Measurements from ENCODE around the gene CECR2.

- TF ChIP-seq RFX5 (IDR thresholded peaks at IDR 0.05; ENCODE audit: low read length) = no peak
- no peak for TF ChIP-seq TAF1 (IDR thresholded peaks at IDR 0.05; ENCODE audit: borderline replicate concordance, low read depth, low read length)
- TF ChIP-seq, protein P1, sequence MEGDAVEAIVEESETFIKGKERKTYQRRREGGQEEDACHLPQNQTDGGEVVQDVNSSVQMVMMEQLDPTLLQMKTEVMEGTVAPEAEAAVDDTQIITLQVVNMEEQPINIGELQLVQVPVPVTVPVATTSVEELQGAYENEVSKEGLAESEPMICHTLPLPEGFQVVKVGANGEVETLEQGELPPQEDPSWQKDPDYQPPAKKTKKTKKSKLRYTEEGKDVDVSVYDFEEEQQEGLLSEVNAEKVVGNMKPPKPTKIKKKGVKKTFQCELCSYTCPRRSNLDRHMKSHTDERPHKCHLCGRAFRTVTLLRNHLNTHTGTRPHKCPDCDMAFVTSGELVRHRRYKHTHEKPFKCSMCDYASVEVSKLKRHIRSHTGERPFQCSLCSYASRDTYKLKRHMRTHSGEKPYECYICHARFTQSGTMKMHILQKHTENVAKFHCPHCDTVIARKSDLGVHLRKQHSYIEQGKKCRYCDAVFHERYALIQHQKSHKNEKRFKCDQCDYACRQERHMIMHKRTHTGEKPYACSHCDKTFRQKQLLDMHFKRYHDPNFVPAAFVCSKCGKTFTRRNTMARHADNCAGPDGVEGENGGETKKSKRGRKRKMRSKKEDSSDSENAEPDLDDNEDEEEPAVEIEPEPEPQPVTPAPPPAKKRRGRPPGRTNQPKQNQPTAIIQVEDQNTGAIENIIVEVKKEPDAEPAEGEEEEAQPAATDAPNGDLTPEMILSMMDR (IDR thresholded peaks at IDR 0.05) = no peak
- no peak for TF ChIP-seq YY1 (IDR thresholded peaks at IDR 0.05; ENCODE audit: low read depth)
- TF ChIP-seq JUND (IDR thresholded peaks at IDR 0.05) = no peak
- no peak for TF ChIP-seq POLR2AphosphoS5 (IDR thresholded peaks at IDR 0.05; ENCODE audit: low read depth, low read length)
- no peak for TF ChIP-seq NFIC (IDR thresholded peaks at IDR 0.05; ENCODE audit: borderline replicate concordance)
- TF ChIP-seq RXRA (IDR thresholded peaks at IDR 0.05; ENCODE audit: borderline replicate concordance, low read depth) = no peak
- no peak for TF ChIP-seq GABPA (IDR thresholded peaks at IDR 0.05; ENCODE audit: low read depth)
- TF ChIP-seq TCF12 (IDR thresholded peaks at IDR 0.05) = no peak
- no peak for TF ChIP-seq ZBTB33 (IDR thresholded peaks at IDR 0.05; ENCODE audit: borderline replicate concordance, low read depth)
- no peak for TF ChIP-seq RCOR1 (IDR thresholded peaks at IDR 0.05; ENCODE audit: low read length)
- TF ChIP-seq TEAD4 (IDR thresholded peaks at IDR 0.05; ENCODE audit: borderline replicate concordance, insufficient read depth) = no peak
These were observed 20.8 kb downstream of the CECR2 start for GRCh38 chr22:17390087-17390486.
